ENCODE measurements around the gene OSTM1. TPM values are rescaled to one million over a fixed set of nuclear protein-coding genes. Genes with fewer than 3 reads are reported as not detected.

Gene OSTM1
- total and polyA plus RNA-seq, 10 of the 15 experiments (the other 5 are each of a cell fraction or from before 2014, with no cell fraction given), result 3.0 to 17.1 (median 5.8) TPM

DNA sequence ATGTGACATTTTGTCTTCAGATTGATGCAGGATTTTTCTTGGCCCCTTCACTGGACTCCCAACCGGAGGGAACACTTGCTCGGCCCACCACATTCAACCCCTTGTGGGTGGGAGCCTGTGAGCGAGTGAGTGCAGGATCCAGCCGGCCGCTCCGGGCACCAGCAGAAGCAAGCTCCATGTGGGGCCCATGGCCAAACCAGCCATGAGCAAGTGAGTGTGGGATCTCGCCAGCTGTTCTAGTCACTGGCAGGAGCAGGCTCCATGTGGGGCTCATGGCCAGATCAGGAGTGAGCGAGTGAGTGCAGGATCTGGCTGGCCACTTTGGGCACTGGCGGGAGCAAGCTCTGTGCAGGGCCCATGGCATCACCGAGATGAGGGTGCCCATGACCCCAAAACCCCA, 42.6 kb downstream of the OSTM1 start:
- no peaks in the 10 kb centered on the region for H4K20me1 ChIP-seq (ENCODE audit: control insufficient read depth, insufficient read depth)
- no peaks in the 10 kb centered on the region for H3K4me1 ChIP-seq (ENCODE audit: control insufficient read depth, insufficient read depth, low read length)
- ATAC-seq (no peak), DNase-seq (ENCODE audit: low read depth, low spot score) (no peak), FAIRE-seq (no peak)
- TF ChIP-seq, protein P1, sequence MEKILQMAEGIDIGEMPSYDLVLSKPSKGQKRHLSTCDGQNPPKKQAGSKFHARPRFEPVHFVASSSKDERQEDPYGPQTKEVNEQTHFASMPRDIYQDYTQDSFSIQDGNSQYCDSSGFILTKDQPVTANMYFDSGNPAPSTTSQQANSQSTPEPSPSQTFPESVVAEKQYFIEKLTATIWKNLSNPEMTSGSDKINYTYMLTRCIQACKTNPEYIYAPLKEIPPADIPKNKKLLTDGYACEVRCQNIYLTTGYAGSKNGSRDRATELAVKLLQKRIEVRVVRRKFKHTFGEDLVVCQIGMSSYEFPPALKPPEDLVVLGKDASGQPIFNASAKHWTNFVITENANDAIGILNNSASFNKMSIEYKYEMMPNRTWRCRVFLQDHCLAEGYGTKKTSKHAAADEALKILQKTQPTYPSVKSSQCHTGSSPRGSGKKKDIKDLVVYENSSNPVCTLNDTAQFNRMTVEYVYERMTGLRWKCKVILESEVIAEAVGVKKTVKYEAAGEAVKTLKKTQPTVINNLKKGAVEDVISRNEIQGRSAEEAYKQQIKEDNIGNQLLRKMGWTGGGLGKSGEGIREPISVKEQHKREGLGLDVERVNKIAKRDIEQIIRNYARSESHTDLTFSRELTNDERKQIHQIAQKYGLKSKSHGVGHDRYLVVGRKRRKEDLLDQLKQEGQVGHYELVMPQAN (conservative IDR thresholded peaks at IDR 0.05), result no peak
- no peak for TF ChIP-seq FOXM1 (IDR thresholded peaks at IDR 0.05; ENCODE audit: low read depth, low read length)
- TF ChIP-seq SMAD1 (IDR thresholded peaks at IDR 0.05; ENCODE audit: low read depth, partially characterized antibody), result no peak
- no peak for TF ChIP-seq TCF12 (IDR thresholded peaks at IDR 0.05; ENCODE audit: low read depth, low read length)
- no peak for TF ChIP-seq BCL11A (IDR thresholded peaks at IDR 0.05; ENCODE audit: low read depth, low read length)
- no peak for TF ChIP-seq STAT1 (conservative IDR thresholded peaks at IDR 0.05)
- TF ChIP-seq, protein P2, sequence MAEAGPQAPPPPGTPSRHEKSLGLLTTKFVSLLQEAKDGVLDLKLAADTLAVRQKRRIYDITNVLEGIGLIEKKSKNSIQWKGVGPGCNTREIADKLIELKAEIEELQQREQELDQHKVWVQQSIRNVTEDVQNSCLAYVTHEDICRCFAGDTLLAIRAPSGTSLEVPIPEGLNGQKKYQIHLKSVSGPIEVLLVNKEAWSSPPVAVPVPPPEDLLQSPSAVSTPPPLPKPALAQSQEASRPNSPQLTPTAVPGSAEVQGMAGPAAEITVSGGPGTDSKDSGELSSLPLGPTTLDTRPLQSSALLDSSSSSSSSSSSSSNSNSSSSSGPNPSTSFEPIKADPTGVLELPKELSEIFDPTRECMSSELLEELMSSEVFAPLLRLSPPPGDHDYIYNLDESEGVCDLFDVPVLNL (IDR thresholded peaks at IDR 0.05; ENCODE audit: low read depth, low read length), result no peak
- TF ChIP-seq SREBF2 (IDR thresholded peaks at IDR 0.05; ENCODE audit: low read length), result no peak
- no peak for TF ChIP-seq ATF7 (IDR thresholded peaks at IDR 0.05; ENCODE audit: low read depth)
- no peak for TF ChIP-seq PAX8 (IDR thresholded peaks at IDR 0.05)
- no peak for TF ChIP-seq STAT3 (IDR thresholded peaks at IDR 0.05; ENCODE audit: low read depth, low read length)
- no peak overlapping the region for H3K4me3 ChIP-seq
- H3K27ac ChIP-seq (ENCODE audit: control insufficient read depth, insufficient read depth), result no peak overlapping the region
- H3K27me3 ChIP-seq (replicated peaks in 1 of 2; ENCODE audit: control insufficient read depth in 2 of 2, insufficient read depth in 2 of 2, low read length in 1 of 2), result no peaks in the 10 kb centered on the region
- WGBS (ENCODE audit: insufficient coverage, insufficient replicate concordance, low lambda C conversion rate, missing lambda C conversion rate), result 97% methylated on average over 10 of the region's 10 CpGs
- no peaks in the 10 kb centered on the region for H3K36me3 ChIP-seq (ENCODE audit: control insufficient read depth in 2 of 2, insufficient read depth in 2 of 2, low read length in 1 of 2)
- no peak overlapping the region for H2AFZ ChIP-seq (ENCODE audit: control insufficient read depth, low read depth, low read length)
- no peaks in the 10 kb centered on the region for H3K79me2 ChIP-seq (ENCODE audit: control insufficient read depth, insufficient read depth, low read length)
- POLR2A ChIA-PET, result no interaction called here
- no peaks in the 10 kb centered on the region for H3K9me3 ChIP-seq (replicated peaks; ENCODE audit: control insufficient read depth, insufficient read depth, low read length)
- H3K4me2 ChIP-seq (ENCODE audit: control insufficient read depth, insufficient read depth), result no peak overlapping the region
- CTCF ChIA-PET, result no interaction called here
- intact Hi-C loops (cut with micrococcal nuclease; ENCODE audit: unreplicated experiment), result no loop called here
- no peak overlapping the region for H3K9ac ChIP-seq (ENCODE audit: control insufficient read depth, insufficient read depth, low read length)
- RAD21 ChIA-PET (ENCODE audit: unreplicated experiment), result no interaction called here
- no TSS peak for BruUV-seq (replicated peaks)
- in situ Hi-C loops (cut with MboI), result no loop called here
- SMC1A ChIA-PET (ENCODE audit: uncharacterized antibody, unreplicated experiment), result interaction anchor here (0.5 kb wide), 1 partner anchor 221 kb away, joined by 4 read pairs; no protein-coding TSS in a partner anchor
